ENCODE measurements around the gene ABCA5. TPM values are rescaled to one million over a fixed set of nuclear protein-coding genes. Genes with fewer than 3 reads are reported as not detected.

The ABCA5 gene, protein sequence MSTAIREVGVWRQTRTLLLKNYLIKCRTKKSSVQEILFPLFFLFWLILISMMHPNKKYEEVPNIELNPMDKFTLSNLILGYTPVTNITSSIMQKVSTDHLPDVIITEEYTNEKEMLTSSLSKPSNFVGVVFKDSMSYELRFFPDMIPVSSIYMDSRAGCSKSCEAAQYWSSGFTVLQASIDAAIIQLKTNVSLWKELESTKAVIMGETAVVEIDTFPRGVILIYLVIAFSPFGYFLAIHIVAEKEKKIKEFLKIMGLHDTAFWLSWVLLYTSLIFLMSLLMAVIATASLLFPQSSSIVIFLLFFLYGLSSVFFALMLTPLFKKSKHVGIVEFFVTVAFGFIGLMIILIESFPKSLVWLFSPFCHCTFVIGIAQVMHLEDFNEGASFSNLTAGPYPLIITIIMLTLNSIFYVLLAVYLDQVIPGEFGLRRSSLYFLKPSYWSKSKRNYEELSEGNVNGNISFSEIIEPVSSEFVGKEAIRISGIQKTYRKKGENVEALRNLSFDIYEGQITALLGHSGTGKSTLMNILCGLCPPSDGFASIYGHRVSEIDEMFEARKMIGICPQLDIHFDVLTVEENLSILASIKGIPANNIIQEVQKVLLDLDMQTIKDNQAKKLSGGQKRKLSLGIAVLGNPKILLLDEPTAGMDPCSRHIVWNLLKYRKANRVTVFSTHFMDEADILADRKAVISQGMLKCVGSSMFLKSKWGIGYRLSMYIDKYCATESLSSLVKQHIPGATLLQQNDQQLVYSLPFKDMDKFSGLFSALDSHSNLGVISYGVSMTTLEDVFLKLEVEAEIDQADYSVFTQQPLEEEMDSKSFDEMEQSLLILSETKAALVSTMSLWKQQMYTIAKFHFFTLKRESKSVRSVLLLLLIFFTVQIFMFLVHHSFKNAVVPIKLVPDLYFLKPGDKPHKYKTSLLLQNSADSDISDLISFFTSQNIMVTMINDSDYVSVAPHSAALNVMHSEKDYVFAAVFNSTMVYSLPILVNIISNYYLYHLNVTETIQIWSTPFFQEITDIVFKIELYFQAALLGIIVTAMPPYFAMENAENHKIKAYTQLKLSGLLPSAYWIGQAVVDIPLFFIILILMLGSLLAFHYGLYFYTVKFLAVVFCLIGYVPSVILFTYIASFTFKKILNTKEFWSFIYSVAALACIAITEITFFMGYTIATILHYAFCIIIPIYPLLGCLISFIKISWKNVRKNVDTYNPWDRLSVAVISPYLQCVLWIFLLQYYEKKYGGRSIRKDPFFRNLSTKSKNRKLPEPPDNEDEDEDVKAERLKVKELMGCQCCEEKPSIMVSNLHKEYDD (N-terminal part only)
- total RNA-seq (2014; rRNA removed; shearing (Covaris generic); ENCODE audit: low replicate concordance): 9.8 and 19.4 TPM in 2 replicates

DNA sequence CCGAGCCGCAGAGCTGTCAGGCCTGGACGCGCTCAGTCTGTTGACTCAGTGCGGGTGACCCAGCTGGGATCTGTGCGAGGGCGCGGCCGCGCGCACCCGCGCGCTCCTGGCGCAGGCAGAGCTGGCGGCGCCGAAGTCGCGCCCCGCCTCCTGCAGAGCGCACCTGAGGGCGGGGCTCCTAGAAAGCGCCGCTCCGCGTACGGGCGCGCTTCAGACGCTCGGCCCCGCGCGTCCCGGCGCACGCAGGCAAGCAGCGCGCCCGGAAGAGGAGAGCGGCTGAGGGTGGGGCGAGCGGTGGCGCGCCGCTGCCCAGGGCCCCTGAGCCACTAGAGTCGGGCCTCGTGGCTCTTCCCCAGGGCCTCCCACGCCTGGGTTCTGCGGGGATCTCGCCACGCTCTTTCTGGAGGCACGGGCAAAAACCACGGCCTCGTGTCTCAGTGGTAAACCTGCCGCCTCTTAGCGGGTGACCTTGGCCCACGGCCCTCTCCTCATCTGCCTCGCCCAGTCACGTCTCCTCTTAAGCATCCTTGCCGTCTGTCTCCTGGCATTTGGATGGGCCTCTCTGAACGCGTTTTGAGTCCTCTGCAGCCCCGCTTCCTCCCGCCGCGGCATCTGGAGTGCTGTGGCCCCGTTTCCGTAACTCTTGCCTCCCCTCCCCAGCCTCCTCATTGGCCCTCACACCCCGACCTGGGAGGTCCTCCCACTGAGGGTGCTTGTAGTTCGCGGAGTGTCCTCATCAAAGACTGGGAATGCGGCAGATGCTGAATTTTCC lies at the start of gene ABCA5:
ABCA5 (minus strand) TSS at position 74 of the 772 bp plus-strand sequence. CDS start 12,718 bp downstream, outside the sequence.
- peak within 1 kb of the TSS; percentile 93 for H2AFZ ChIP-seq (ENCODE audit: low read length)
- H3K4me1 ChIP-seq (ENCODE audit: low read length): peaks cover 35% of the 10 kb centered on the region
- H4K20me1 ChIP-seq (ENCODE audit: insufficient read depth, low read depth, low read length): no peaks in the 10 kb centered on the region
- H3K9me3 ChIP-seq (ENCODE audit: low read length): no peaks in the 10 kb centered on the region
- DNase-seq: peak; percentile 97
- no peaks in the 10 kb centered on the region for H3K9me2 ChIP-seq (replicated peaks; ENCODE audit: insufficient read depth, low read length)
- peak within 1 kb of the TSS; percentile 94 for H3K4me2 ChIP-seq (ENCODE audit: low read depth, low read length, poor library complexity, severe bottlenecking)
- H3K36me3 ChIP-seq (ENCODE audit: insufficient read depth, low read length): no peaks in the 10 kb centered on the region
- H3K4me3 ChIP-seq (ENCODE audit: low read length): peak within 1 kb of the TSS; percentile 77
- H3K79me2 ChIP-seq (ENCODE audit: low read length): no peaks in the 10 kb centered on the region
- H3K27ac ChIP-seq (ENCODE audit: low read length): peak within 1 kb of the TSS; percentile 49; the same call in 1 of the 2 replicates
- no peaks in the 10 kb centered on the region for H3K27me3 ChIP-seq (ENCODE audit: low read length)
- H3K9ac ChIP-seq (ENCODE audit: low read length): peak within 1 kb of the TSS; percentile 92

DNA sequence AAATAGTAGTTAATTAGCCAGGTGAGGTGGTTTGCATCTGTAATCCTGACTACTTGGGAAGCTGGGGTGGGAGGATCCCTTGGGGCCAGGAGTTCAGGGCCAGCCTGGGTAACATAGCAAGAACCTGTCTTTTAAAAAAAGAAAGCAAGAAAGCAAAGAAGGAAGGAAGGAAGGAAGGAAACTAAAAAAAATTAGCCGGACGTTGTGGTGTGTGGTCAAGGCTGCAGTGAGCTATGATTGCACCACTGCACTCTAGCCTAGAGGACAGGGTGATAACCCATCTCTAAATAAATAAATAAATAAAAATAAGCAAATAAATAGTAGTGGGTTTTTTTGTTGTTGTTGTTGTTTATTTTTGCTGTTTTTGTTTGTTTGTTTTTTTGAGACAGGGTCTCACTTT lies 48.3 kb upstream of the ABCA5 start:
- DNase-seq: no peak
- Histone ChIP-seq H3K9ac (ENCODE audit: low read length) (no peak overlapping the region), H3K9me3 (ENCODE audit: low read length) (no peaks in the 10 kb centered on the region), H3K4me1 (ENCODE audit: low read length) (no peaks in the 10 kb centered on the region), H2AFZ (ENCODE audit: low read length) (no peak overlapping the region), H4K20me1 (ENCODE audit: insufficient read depth, low read depth, low read length) (no peaks in the 10 kb centered on the region), H3K36me3 (ENCODE audit: insufficient read depth, low read length) (no peaks in the 10 kb centered on the region), H3K79me2 (ENCODE audit: low read length) (no peaks in the 10 kb centered on the region), H3K4me2 (ENCODE audit: low read depth, low read length, poor library complexity, severe bottlenecking) (no peak overlapping the region), H3K9me2 (replicated peaks; ENCODE audit: insufficient read depth, low read length) (no peaks in the 10 kb centered on the region), H3K4me3 (ENCODE audit: low read length) (no peak overlapping the region), H3K27me3 (ENCODE audit: low read length) (no peaks in the 10 kb centered on the region), H3K27ac (ENCODE audit: low read length) (no peak overlapping the region)

DNA sequence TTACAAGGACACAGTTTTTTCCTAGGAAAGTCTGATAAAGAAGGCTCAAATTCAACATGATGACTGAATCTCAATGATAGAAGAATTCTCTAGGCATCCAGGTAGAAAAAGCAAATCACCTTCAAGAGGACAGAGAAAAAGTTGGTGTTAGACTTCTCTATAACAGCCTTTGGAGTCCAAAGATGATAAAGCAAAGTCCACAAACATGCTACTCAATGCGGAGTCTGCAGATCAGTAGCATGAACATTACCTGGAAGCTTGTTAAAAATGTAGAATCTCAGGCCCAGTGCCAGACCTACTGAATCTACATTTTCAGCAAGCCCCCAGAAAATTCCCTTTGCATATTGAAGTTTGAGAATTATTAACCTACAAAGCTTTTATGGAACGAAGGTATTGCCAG lies 46.1 kb upstream of the ABCA5 start:
- no peaks in the 10 kb centered on the region for H3K36me3 ChIP-seq (ENCODE audit: insufficient read depth, low read length)
- H3K4me2 ChIP-seq (ENCODE audit: low read depth, low read length, poor library complexity, severe bottlenecking): no peak overlapping the region
- no peaks in the 10 kb centered on the region for H3K27me3 ChIP-seq (ENCODE audit: low read length)
- no peaks in the 10 kb centered on the region for H3K9me2 ChIP-seq (replicated peaks; ENCODE audit: insufficient read depth, low read length)
- no peak for DNase-seq
- no peak overlapping the region for H3K4me3 ChIP-seq (ENCODE audit: low read length)
- H3K4me1 ChIP-seq (ENCODE audit: low read length): no peaks in the 10 kb centered on the region
- no peak overlapping the region for H3K9ac ChIP-seq (ENCODE audit: low read length)
- no peak overlapping the region for H2AFZ ChIP-seq (ENCODE audit: low read length)
- no peaks in the 10 kb centered on the region for H3K79me2 ChIP-seq (ENCODE audit: low read length)
- H4K20me1 ChIP-seq (ENCODE audit: insufficient read depth, low read depth, low read length): no peaks in the 10 kb centered on the region
- H3K9me3 ChIP-seq (ENCODE audit: low read length): no peaks in the 10 kb centered on the region
- no peak overlapping the region for H3K27ac ChIP-seq (ENCODE audit: low read length)

DNA sequence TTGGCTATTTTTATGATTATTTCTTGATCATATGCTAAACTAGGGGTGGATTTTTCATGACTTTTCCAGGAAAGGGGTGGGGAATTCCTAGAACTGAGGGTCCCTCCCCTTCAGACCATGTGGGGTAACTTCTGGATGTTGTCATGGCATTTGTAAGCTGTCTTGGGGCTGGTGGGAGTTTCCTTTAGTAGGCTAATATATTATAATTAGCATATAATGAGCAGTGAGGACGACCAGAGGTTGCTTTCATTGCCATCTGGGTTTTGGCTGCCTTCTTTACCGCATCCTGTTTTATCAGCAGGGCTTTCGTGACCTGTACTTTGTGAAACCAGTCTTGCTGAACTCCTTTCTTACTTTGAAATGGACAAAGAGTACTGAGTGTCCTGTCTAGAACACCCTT lies 40.4 kb upstream of the ABCA5 start:
- H3K27ac ChIP-seq (ENCODE audit: low read length): no peak overlapping the region
- H3K36me3 ChIP-seq (ENCODE audit: insufficient read depth, low read length): no peaks in the 10 kb centered on the region
- no peaks in the 10 kb centered on the region for H3K9me3 ChIP-seq (ENCODE audit: low read length)
- H4K20me1 ChIP-seq (ENCODE audit: insufficient read depth, low read depth, low read length): no peaks in the 10 kb centered on the region
- H3K79me2 ChIP-seq (ENCODE audit: low read length): no peaks in the 10 kb centered on the region
- peaks cover 15% of the 10 kb centered on the region for H3K4me1 ChIP-seq (ENCODE audit: low read length)
- no peak overlapping the region for H3K4me2 ChIP-seq (ENCODE audit: low read depth, low read length, poor library complexity, severe bottlenecking)
- peak overlapping the region; percentile 73; the same call in 1 of the 2 replicates for H2AFZ ChIP-seq (ENCODE audit: low read length)
- no peak overlapping the region for H3K9ac ChIP-seq (ENCODE audit: low read length)
- H3K27me3 ChIP-seq (ENCODE audit: low read length): no peaks in the 10 kb centered on the region
- no peak for DNase-seq
- no peak overlapping the region for H3K4me3 ChIP-seq (ENCODE audit: low read length)
- no peaks in the 10 kb centered on the region for H3K9me2 ChIP-seq (replicated peaks; ENCODE audit: insufficient read depth, low read length)

DNA sequence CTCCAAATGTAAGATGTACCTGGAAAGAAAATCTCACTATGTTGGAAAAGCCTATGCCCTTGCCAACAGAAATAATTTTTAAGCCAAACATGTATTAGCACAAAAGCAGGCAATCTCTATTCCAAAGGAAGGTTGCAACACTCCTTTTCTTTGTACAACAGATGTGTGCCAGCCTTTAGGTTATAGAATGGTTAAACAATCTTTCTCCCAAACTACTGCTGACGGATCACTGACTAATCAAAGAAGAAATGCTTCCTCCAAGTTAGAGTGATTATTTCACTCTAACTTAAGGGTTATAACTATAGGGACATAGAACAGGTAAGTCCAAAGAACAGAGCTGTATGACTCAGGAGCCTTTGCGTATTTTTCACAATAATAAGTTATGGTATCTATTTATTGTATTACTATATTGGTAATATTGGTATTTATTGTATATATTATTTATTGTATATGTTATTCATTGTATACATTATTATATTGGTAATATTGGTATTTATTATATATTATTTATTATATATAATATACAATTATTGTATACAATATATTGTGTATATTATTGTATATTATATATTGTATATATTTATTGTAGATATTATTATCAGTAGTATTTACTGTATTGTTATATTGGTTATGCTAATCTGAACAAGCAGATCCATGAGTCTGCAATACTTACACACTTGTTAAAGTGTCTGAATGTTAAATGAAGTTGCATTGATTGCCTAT lies 36.7 kb upstream of the ABCA5 start:
- no peak overlapping the region for H3K4me2 ChIP-seq (ENCODE audit: low read depth, low read length, poor library complexity, severe bottlenecking)
- no peaks in the 10 kb centered on the region for H4K20me1 ChIP-seq (ENCODE audit: insufficient read depth, low read depth, low read length)
- H3K27ac ChIP-seq (ENCODE audit: low read length): no peak overlapping the region
- H3K79me2 ChIP-seq (ENCODE audit: low read length): no peaks in the 10 kb centered on the region
- no peaks in the 10 kb centered on the region for H3K36me3 ChIP-seq (ENCODE audit: insufficient read depth, low read length)
- no peaks in the 10 kb centered on the region for H3K9me3 ChIP-seq (ENCODE audit: low read length)
- no peak overlapping the region for H3K4me3 ChIP-seq (ENCODE audit: low read length)
- H3K27me3 ChIP-seq (ENCODE audit: low read length): no peaks in the 10 kb centered on the region
- H3K9ac ChIP-seq (ENCODE audit: low read length): no peak overlapping the region
- H3K9me2 ChIP-seq (replicated peaks; ENCODE audit: insufficient read depth, low read length): no peaks in the 10 kb centered on the region
- no peak overlapping the region for H2AFZ ChIP-seq (ENCODE audit: low read length)
- DNase-seq: no peak
- peaks cover 36% of the 10 kb centered on the region for H3K4me1 ChIP-seq (ENCODE audit: low read length)

DNA sequence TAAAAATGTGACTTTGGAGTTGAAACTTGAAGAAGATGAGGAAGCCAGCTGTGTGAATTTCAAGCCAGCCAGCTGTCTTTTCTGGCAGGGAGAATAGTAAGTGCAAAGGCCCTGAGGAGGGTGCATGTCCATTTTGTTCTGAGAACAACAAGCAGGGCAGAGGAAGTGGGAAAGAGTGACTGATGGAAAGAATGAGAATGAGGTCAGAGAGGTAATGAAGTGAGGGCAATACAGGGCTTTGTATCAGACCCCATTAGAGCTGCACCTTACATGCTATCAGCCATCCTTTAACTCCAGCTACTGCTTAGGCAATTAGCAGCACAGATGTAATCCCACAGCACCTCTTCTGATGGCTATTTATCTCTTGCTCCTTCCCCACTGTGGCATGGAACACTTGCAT lies 34.2 kb upstream of the ABCA5 start:
- H3K9me2 ChIP-seq (replicated peaks; ENCODE audit: insufficient read depth, low read length): no peaks in the 10 kb centered on the region
- peaks cover 49% of the 10 kb centered on the region for H3K4me1 ChIP-seq (ENCODE audit: low read length)
- no peaks in the 10 kb centered on the region for H3K36me3 ChIP-seq (ENCODE audit: insufficient read depth, low read length)
- no peak overlapping the region for H2AFZ ChIP-seq (ENCODE audit: low read length)
- no peaks in the 10 kb centered on the region for H3K79me2 ChIP-seq (ENCODE audit: low read length)
- no peak overlapping the region for H3K27ac ChIP-seq (ENCODE audit: low read length)
- no peaks in the 10 kb centered on the region for H3K27me3 ChIP-seq (ENCODE audit: low read length)
- H4K20me1 ChIP-seq (ENCODE audit: insufficient read depth, low read depth, low read length): no peaks in the 10 kb centered on the region
- H3K9me3 ChIP-seq (ENCODE audit: low read length): no peaks in the 10 kb centered on the region
- no peak for DNase-seq
- H3K4me2 ChIP-seq (ENCODE audit: low read depth, low read length, poor library complexity, severe bottlenecking): no peak overlapping the region
- no peak overlapping the region for H3K4me3 ChIP-seq (ENCODE audit: low read length)
- no peak overlapping the region for H3K9ac ChIP-seq (ENCODE audit: low read length)
